Fibroblast of gingiva (primary cell): ENCODE measurements around the gene TRIOBP.
A peak's percentile ranks its signal among the peaks of the same experiment; 100 is the strongest.

Source experiments
- DNase-seq: peaks from one replicate; pipeline ENCODE4 v3.0.0-alpha.2; 2011; ENCODE audit warnings: low read depth

TRIOBP gene

DNA sequence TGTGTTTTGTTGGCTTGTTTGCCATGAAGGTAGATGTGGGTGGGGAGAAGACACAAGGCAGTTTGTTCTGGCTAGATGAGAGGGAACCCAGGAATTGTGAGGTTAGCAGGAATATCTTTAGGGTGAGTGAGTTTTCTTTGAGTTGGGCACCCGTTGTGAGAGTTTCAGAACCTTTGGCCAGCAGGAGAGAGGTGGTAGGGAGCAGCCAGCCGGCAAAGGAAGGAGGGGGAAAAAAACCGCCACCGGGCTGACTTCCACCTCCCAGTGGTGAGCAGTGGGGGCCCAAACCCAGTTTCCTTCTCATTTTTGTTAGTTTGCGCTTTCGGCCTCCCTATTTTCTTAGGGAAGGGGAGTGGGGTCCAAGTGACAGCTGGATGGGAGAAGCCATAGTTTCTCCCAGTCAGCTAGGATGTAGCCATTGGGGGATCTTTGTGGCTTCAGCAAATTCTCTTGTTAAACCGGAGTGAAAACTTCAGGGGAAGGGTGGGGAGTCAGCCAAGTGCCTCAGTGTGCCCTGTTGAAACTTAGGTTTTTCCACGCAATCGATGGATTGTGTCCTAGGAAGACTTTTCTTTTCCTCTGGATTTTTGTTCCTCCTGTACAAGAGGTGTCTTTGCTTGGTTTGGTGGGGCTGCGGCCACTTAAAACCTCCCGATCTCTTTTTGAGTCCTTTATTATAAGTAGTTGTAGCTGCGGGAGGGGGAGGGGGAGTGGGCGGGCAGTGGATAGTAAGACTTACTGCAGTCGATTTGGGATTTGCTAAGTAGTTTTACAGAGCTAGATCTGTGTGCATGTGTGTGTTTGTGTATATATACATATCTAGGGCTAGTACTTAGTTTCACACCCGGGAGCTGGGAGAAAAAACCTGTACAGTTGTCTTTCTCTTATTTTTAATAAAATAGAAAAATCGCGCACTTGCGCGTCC, 109.8 kb downstream of the TRIOBP start:
- peak; percentile 28 for DNase-seq

DNA sequence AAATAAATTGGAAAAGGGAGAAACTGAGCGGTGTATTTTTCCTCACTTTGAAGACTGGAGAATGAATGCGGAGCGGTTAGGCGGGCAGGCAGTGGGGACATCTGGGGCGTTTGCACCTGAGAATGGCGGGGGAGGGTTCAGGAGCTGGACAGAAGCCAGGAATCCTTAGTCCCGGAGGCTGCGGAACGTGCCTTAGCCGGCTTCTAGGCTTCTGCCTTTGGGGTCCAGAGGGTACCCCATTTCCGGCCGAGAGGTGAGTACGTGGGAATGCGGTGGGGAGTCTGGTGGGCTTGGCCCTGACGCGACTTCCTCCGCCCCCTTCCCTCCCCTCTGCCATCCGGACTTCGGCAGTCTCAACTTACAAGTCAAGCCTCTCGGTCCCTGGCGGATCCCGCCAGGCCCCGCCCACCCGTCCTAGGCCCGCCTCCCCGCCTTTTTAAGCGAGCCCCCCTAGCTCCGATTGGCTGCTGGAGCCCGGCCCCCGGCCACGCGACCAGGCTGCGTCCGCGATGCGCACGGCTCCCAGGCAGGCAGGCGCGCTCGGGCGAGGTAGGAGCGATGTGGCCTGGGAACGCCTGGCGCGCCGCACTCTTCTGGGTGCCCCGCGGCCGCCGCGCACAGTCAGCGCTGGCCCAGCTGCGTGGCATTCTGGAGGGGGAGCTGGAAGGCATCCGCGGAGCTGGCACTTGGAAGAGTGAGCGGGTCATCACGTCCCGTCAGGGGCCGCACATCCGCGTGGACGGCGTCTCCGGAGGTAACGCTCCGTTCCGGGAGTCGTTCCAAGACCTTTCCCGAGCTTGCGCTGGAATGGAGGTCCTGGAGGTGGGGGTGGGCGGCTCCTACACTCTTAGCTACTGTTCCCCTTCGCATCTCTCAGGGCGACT, 110.8 kb downstream of the TRIOBP start, which contains the start of gene GCAT:
GCAT (plus strand) TSS at position 525 of the 884 bp plus-strand sequence; CDS start at position 559, 34 bp downstream.
- peak; percentile 95 for DNase-seq

DNA sequence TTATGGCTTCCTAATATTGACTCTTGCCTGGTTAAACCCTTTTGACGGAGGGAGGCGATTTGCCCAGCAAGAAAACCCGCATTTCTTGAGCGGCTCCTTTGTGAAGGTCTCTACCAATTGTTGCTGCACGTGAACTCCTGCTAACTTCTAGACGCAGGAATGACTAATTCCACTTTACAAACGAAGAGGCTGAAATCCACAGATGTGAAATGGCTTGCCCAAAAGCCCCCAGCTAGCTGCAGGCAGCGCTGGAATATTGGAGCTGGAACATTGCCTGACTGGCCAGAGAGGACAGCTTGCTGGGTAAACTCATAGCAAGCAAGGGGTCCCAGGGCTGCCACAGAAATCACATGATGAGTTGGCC, 111.4 kb downstream of the TRIOBP start:
- DNase-seq, result no peak

DNA sequence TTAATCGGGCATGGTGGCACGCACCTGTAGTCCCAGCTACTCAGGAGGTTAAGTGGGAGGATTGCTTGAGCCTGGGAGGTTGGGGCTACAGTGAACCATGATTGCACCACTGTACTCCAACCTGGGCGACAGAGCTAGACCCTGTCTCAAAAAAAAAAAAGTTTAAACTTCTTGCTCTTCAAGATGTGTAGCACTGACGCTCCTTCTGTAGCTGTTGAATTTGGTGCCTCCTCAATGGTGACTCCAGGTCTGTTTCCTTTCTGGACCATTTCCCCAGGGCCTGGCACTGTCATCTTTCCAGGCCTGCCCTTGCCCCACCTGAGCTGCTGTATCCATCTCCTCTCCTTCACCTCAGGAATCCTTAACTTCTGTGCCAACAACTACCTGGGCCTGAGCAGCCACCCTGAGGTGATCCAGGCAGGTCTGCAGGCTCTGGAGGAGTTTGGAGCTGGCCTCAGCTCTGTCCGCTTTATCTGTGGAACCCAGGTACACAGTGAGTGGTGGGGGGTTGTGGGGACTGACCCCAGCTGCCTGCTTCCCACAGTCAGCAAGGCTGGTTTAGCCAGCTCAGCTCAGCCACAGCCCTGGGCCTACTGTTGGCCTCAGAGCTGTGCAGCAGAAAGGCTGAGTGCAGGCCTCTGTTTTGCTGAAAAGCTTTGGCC, 113.0 kb downstream of the TRIOBP start:
- DNase-seq, result no peak

DNA sequence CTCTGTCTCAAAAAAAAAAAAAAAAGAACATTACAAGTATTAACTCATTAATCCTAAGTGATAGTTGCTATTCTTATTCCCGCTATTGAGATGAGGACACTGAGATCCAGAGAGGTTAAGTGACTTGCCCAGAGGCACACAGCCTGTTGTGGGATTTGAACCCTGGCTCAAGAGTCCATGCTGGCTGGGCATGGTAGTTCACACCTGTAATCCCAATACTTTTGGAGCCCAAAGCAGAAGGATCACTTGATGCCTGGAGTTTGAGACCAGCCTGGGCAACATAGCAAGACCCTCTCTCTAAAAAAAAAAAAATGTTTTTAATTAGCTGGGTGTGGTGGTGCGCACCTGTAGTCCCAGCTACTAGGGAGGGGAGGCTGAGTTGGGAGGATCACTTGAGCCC, 115.0 kb downstream of the TRIOBP start:
- DNase-seq, result no peak

DNA sequence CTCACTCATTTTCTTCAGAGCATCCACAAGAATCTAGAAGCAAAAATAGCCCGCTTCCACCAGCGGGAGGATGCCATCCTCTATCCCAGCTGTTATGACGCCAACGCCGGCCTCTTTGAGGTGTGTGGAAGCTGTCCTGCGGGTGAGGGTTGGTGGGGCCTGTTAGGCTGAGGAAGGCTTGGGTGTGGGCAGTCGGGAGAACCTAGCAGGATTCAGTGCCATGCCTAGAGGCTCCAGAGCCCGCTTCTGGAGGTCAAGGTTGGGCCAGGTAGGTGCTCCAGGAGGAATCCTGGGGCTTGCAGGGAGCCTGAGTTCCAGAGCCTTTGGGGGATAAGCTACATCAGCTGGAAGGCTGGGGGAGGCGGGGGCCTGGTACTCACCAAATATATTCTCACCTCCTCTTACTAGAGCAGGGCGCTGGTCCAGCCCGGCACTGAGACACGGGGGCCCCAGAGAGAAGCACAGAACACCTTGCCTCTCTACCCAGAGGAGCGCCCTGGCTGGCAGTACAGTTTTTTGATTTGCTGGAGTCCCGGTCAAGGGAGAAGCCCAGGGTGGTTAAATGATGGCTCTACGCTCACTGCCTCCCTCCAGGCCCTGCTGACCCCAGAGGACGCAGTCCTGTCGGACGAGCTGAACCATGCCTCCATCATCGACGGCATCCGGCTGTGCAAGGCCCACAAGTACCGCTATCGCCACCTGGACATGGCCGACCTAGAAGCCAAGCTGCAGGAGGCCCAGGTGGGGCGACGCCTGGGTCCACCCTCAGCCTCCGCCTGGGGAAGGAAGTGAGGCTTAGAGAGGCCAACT, 116.2 kb downstream of the TRIOBP start:
- no peak for DNase-seq

DNA sequence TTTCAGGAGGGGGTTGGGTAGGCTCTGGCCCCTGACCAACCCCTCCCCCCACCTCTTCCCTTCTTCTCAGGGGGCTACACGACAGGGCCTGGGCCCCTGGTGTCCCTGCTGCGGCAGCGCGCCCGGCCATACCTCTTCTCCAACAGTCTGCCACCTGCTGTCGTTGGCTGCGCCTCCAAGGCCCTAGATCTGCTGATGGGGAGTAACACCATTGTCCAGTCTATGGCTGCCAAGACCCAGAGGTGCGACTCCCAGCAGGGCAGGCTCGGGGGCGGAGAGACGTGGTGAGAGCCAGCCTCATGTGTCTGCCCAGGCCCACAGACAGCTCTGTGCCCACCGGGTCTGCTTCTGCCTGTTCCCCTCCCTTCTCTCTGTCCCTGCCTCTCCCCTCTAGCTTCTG, 118.7 kb downstream of the TRIOBP start:
- no peak for DNase-seq

DNA sequence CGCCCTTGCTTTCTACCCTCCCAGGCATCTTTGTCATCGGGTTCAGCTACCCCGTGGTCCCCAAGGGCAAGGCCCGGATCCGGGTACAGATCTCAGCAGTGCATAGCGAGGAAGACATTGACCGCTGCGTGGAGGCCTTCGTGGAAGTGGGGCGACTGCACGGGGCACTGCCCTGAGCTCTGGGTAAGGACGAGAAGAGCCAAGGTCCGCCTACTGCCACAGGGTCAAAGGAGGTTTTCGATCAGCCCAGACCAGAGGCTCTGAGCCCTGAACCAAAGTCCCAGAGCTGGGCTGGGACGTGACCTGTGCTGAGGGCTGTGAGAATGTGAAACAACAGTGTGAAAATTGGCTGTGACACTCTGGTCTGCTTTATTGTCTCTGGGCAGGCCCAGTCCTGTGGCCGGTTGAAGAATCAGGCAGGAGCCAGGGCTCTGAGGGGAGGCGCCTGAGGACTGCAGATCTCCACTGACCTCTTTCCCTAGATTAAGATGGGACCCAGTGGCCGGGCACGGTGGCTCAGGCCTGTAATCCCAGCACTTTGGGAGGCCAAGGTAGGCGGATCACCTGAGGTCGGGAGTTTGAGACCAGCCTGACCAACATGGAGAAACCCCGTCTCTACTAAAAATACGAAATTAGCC, 119.8 kb downstream of the TRIOBP start:
- DNase-seq, result no peak

DNA sequence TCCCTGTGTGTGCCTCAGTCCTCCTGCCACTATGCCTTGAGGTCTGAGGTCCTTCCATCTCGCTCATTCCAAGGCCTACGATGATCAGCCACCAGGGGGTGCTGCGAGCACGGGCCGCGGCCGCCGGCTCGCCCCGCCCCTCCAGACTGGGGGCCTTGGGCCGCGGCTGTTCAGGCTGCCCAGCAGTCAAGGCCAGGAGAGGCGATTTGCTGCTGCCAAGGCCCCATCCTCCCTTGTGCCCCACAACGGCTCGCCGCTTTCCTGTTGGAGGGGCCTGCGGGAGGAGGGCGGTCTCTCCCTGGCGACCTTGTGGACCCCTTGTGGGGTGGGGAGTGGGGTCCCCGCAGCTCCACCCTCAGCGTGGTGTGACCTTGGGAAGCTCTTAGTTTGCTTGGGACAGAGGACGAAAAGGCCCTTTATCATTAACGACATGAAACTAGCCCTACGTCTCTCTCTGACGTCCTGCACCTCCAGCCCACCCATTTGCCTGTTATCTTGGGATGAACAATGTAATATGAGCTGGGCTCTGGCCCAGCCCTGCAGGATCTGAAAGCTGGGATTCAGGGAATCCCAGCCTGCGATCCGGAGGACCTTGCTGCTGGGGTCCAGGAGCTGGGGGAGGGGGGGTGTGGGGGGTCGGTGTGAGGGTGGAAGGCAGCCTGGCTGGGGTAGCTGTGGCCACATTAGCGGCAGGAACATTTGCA, 121.0 kb downstream of the TRIOBP start:
- peak; percentile 70 for DNase-seq

DNA sequence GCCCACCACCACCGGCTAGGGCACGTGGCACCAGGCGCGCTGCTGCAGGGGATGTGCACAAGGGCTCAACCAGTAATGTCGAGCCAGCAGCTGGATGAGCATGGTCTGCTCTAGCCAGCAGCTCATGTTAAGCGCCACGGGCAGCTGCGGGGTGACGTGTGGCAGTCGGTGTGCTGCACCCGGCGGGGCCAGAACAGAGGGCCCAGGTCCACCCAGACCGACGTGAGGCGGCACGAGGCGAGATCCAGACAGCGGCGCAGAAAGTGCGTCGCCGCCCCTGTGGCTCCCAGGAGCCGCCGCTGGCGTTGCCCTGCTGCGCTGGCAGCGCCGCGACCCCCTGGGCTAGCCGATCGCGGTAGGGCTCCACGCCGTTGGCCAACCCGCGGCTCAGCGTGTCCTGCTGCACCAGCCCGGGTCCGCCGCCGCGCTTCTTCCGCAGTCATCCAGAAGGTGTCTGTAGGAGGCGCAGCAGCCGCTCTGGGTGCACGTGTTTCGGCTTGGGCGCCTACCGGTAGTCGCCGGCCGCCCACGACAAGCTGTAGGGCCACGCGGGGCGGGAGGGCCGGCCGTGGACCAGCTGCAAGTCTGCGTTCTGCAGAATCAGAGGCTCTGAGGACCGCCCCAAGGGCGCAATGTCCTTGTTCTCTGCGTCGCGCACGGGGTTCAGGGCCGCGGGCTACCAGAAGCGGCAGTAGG, 121.7 kb downstream of the TRIOBP start:
- peak; percentile 46 for DNase-seq

DNA sequence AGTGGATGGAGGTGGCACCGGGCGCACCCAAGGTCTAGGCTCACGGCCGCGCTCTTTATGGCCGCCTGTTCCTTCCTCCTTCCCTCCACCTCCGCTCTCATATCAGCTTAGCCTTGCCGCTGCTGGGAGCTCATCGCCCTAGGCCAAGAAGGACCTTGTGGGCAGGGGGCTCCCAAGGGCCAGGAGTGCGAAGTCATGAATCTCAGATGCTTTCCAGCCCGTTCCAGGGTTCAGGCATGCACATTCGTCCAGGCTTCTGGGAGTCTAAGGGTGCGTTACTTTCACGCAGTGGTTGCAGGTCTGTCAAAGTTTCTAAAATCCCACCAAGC, 122.2 kb downstream of the TRIOBP start:
- no peak for DNase-seq

DNA sequence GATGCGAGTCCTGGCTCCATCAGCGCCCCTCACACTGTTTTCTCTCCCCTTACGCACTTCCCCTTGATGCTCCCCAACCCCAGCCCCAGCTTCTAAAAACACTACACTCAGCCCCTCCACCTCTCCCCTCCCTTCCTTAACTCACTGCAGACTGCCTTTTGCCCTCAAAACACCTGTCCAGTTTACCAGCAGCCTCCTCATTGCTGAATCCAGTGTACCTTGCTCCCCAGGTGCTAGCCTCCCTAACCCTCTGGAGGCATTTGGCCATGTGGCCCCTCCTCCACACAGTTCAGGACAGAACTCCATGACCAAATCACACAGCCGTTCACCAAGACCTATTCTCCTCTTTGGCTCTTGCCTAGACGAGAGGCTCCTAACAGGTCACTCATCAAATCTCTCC, 123.5 kb downstream of the TRIOBP start:
- DNase-seq, result no peak

DNA sequence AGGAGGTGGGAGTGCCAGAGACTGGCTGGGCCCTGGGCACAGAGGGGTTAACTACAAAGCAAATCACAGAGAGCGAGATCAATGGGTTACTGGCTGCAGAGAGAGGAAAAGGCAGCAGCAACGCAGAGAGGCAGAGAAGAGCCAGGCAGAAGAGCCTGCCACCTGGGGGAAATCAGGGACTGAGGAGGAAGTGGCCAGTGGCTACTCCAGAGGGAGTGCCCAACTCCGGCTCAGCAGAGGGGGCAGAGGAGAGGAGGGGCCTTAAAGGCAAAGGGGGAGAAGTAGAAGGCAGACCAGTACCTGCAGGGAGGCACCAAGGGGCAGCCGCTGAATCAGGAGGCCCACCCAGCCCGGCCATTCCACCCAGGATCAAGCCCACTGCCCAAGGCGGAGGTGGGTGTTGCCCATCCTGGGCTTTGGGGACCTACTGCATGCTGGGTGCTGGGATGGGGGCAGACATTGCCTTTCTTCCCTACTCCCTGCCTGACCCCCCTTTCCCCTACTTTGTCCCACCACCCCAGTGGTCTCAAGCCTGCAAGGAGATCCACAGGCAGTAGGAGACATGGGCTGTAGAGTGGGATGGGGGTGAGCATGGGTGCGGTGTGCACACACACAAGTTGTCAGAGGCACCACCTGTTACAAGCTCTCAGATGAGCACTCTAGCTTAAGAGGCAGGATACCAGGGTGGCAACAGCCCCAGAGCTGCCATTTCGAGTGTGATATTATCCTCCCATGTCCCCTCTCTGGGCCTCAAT, 125.4 kb downstream of the TRIOBP start:
- DNase-seq, result no peak

DNA sequence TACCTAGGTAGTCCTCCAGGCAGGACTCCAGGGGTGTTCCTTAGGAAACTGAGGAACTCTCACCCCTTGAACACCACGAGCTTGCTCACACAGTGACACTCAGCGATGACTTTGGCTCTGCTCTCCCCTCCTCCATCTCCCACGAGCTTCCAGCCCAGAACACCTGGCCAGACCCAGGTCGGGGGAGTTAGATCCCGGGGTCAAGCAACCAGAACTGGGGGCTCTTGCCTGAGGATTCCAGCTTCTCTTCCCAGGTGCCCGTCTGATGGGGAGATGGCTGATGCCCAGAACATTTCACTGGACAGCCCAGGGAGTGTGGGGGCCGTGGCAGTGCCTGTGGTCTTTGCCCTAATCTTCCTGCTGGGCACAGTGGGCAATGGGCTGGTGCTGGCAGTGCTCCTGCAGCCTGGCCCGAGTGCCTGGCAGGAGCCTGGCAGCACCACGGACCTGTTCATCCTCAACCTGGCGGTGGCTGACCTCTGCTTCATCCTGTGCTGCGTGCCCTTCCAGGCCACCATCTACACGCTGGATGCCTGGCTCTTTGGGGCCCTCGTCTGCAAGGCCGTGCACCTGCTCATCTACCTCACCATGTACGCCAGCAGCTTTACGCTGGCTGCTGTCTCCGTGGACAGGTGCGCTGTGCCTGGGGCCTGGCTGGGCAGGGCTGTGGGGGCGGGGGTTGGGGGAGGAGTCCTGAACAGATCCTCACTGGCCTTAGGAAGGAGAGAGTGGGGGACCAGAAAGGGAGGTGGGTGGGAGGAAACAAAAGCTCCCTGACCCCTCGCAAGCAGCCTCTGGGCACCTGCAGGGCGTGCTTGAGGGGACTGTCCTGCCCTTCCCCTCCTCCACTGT, 126.5 kb downstream of the TRIOBP start, which contains the start of gene GALR3:
GALR3 (plus strand) TSS at position 249 of the 852 bp plus-strand sequence; CDS start at position 274, 25 bp downstream.
- DNase-seq, result no peak

DNA sequence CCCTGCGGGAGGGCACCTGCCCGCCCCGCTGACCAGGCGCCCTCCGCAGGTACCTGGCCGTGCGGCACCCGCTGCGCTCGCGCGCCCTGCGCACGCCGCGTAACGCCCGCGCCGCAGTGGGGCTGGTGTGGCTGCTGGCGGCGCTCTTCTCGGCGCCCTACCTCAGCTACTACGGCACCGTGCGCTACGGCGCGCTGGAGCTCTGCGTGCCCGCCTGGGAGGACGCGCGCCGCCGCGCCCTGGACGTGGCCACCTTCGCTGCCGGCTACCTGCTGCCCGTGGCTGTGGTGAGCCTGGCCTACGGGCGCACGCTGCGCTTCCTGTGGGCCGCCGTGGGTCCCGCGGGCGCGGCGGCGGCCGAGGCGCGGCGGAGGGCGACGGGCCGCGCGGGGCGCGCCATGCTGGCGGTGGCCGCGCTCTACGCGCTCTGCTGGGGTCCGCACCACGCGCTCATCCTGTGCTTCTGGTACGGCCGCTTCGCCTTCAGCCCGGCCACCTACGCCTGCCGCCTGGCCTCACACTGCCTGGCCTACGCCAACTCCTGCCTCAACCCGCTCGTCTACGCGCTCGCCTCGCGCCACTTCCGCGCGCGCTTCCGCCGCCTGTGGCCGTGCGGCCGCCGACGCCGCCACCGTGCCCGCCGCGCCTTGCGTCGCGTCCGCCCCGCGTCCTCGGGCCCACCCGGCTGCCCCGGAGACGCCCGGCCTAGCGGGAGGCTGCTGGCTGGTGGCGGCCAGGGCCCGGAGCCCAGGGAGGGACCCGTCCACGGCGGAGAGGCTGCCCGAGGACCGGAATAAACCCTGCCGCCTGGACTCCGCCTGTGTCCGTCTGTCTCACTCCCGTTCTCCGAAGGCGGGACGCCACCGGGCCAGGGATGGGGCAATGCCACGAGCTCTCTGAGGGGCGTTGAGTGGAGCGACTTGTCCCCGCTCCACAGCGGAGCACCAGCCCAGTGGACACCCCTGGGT, 128.1 kb downstream of the TRIOBP start:
- DNase-seq, result no peak
